ENCODE results near the gene IPO7. TPM values are rescaled to one million over a fixed set of nuclear protein-coding genes. Genes with fewer than 3 reads are reported as not detected.
"Not testable (repeated sequence)": the region's sequence is repeated elsewhere in the genome, so short reads cannot be mapped to it uniquely, and the experiment has no call there.

IPO7 gene
- total and polyA plus RNA-seq, 8 donors: 91.1 to 152 (median 101) TPM

DNA sequence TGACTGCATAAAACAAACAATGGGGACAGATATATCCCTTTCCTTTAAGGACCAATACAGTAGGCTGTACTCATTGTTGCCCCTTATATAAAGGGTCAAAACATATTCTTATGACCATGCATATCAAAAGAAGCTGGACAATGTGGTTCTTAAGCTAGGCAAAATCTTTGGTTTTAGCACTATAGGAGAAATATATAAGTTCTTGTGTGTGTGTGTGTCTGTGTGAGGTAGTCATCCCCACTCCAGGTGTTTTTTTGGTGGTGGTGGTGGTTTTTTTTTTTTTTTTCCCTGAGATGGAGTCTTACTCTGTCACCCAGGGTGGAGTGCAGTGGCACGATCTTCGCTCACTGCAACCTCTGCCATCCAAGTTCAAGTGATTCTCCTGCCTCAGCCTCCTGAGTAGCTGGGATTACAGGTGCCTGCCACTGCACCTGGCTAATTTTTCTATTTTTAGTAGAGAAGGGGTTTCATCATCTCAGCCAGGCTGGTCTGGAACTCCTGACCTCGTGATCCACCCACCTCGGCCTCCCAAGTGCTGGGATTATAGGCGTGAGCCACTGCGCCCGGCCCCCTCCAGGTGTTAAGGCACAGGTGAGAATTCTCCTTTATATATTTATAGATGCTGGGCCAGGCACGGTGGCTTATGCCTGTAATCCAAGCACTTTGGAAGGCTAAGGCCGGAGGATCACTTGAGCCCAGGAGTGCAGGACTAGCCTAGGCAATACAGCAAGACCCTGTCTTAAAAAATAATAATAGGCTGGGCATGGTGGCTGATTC, 64.3 kb downstream of the IPO7 start:
- H3K4me1 ChIP-seq: no peaks in the 10 kb centered on the region
- TF ChIP-seq, protein P1, sequence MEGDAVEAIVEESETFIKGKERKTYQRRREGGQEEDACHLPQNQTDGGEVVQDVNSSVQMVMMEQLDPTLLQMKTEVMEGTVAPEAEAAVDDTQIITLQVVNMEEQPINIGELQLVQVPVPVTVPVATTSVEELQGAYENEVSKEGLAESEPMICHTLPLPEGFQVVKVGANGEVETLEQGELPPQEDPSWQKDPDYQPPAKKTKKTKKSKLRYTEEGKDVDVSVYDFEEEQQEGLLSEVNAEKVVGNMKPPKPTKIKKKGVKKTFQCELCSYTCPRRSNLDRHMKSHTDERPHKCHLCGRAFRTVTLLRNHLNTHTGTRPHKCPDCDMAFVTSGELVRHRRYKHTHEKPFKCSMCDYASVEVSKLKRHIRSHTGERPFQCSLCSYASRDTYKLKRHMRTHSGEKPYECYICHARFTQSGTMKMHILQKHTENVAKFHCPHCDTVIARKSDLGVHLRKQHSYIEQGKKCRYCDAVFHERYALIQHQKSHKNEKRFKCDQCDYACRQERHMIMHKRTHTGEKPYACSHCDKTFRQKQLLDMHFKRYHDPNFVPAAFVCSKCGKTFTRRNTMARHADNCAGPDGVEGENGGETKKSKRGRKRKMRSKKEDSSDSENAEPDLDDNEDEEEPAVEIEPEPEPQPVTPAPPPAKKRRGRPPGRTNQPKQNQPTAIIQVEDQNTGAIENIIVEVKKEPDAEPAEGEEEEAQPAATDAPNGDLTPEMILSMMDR (IDR thresholded peaks at IDR 0.05): no peak
- no peaks in the 10 kb centered on the region for H3K27me3 ChIP-seq
- peaks cover 0 to 38% of the 10 kb centered on the region in 2 donors for H3K36me3 ChIP-seq
- ATAC-seq (no peak), DNase-seq (peak in 1 of 4 donors; percentile 39)
- no peak overlapping the region for H3K4me3 ChIP-seq
- H3K27ac ChIP-seq: no peak overlapping the region
- intact Hi-C loops (cut with DNase I): no loop called here
- H3K9me3 ChIP-seq: peaks cover 0 to 17% of the 10 kb centered on the region in 2 donors

DNA sequence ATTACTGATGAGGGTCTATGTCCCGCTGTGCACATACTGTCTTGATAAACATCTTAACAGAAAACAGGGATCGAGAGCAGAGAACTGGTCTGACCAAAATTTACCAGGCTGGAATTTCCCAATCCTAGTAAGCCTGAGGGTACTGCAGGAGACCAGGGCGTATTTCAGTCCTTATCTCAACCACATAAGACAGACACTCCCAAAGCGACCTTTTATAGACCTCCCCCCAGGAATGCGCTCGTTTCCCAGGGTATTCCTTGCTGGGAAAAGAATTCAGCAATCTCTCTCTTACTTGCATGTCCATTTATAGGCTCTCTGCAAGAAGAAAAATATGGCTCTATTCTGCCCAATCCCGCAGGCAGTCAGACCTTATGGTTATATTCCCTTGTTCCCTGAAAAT, 67.6 kb downstream of the IPO7 start:
- ATAC-seq; H3K27me3 ChIP-seq; DNase-seq; H3K27ac ChIP-seq; H3K4me3 ChIP-seq; H3K4me1 ChIP-seq; intact Hi-C loops (cut with DNase I): not testable (repeated sequence)
- Histone ChIP-seq H3K36me3 (peaks cover 0 to 14% of the 10 kb centered on the region in 2 donors), H3K9me3 (peaks cover 0 to 17% of the 10 kb centered on the region in 2 donors)

DNA sequence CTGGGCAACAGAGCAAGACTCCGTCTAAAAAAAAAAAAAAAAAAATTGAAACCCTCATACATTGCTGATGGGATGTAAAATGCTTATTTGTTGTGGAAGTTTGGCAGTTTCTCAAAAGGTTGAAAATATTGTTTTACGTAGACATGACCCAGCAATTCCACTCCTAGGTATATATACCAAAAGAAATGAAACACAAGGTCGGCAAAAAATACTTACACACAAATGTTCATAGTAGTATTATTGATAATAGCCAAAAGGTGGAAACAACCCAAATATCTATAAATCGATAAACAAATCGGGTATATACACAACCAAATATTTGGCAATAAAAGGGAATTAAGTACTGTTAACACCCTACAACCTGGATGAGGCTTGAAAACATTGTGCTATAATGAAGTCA, 71.3 kb downstream of the IPO7 start:
- Histone ChIP-seq H3K4me1 (peaks cover 4 to 9% of the 10 kb centered on the region in 2 donors), H3K9me3 (peaks cover 0 to 17% of the 10 kb centered on the region in 2 donors), H3K4me3 (no peak overlapping the region), H3K27ac (no peak overlapping the region), H3K36me3 (no peaks in the 10 kb centered on the region), H3K27me3 (no peaks in the 10 kb centered on the region)
- TF ChIP-seq, protein P1 (IDR thresholded peaks at IDR 0.05): no peak
- intact Hi-C loops (cut with DNase I): no loop called here
- no peak for DNase-seq
- ATAC-seq: no peak

DNA sequence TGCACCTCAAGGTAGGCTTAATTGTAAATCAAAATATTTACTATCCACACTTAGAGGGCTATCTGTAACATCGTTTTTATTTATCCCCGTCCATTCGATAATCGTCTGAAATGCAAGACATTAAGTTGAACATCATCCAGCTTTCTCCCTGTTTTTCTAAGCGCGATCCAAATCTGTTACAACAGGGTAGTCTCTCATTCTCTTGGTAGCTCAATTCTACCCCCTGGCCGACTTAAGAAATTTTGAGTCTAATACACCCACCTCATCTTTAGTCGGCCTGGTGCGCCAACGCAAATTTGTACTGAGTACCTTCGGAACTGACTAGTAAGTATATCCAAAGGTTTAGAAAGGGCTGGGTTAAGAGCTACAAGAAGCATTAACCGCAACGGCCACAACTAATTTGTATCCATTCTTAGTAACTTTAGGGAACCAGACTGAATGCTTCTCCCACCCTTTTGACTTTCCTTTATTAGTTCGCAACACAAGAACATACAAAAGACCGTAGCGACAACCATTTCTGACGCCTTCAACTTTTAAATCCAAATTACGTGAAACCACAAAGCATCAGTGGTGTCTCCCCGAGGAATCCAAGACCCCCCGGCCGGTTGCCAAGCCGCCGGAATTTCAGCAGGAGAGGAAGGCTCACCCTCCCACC, 75.3 kb downstream of the IPO7 start:
- H3K36me3 ChIP-seq: no peaks in the 10 kb centered on the region
- intact Hi-C loops (cut with DNase I): no loop called here
- H3K4me3 ChIP-seq: peak overlapping the region; percentile 61 to 78
- H3K4me1 ChIP-seq: peaks cover 9 to 30% of the 10 kb centered on the region in 2 donors
- H3K27me3 ChIP-seq: no peaks in the 10 kb centered on the region
- TF ChIP-seq, protein P1 (IDR thresholded peaks at IDR 0.05): no peak
- peak overlapping the region; percentile 100 for H3K27ac ChIP-seq
- DNase-seq: peak in 2 of 4 donors; percentile 62
- ATAC-seq: no peak
- H3K9me3 ChIP-seq: no peaks in the 10 kb centered on the region

DNA sequence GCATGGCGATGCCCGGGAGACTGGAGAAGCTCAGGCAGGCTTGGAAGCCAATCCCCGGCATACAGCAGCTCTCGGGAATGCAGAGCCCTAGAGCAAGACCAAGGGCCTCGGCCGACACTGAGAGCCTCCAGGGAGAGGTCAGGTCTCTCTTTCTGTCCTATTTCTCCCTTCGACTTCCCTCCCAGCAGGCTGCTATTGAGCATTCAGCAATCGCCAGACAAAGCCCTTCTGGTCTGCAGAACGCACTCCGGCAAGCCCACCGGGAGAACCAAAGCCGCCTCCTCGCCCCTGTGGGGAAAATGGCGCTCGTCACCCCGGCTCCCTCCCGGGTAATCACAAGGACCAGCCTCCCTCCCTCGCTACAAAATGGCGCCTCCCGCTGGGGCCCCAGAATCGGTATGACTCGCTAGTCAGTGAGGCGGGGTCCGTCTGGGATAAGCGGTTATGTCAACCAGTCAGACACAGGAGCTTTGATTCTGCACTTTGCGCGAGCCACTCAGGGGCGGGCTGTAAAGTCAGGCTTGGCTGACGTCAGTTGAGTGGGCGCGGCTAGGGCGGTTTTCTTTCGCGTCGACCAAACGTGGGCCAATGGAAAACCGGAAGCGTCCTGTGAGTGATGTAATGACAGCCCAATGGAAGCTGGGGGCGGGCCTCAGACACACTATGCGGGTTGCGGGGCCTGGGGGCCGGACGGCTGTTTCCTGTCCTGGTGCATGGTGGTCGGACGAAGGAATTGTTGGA, 76.0 kb downstream of the IPO7 start, which contains the start of gene ZNF143:
Gene ZNF143 (plus strand): TSS at position 691 of the 741 bp plus-strand sequence. CDS start 10,297 bp downstream, outside the sequence.
- H3K27me3 ChIP-seq: no peaks in the 10 kb centered on the region
- TF ChIP-seq, protein P1 (IDR thresholded peaks at IDR 0.05): no peak
- H3K27ac ChIP-seq: peak within 1 kb of the TSS; percentile 100
- intact Hi-C loops (cut with DNase I): no loop called here
- peaks cover 9 to 30% of the 10 kb centered on the region in 2 donors for H3K4me1 ChIP-seq
- ATAC-seq (peak; percentile 95), DNase-seq (peak; percentile 97 to 100 (median 100))
- no peaks in the 10 kb centered on the region for H3K36me3 ChIP-seq
- peak within 1 kb of the TSS; percentile 61 to 78 for H3K4me3 ChIP-seq
- no peaks in the 10 kb centered on the region for H3K9me3 ChIP-seq
